Measurements from ENCODE around the gene ALOXE3.

ALOXE3 gene

GRCh38 chr17:8072341-8072728 is 46.0 kb downstream of the ALOXE3 start:
- no peak for DNase-seq (ENCODE audit: low read depth, low spot score)

GRCh38 chr17:8071496-8071895 is 46.8 kb downstream of the ALOXE3 start:
- no peak for DNase-seq (ENCODE audit: low read depth, low spot score)

- DNase-seq (ENCODE audit: low read depth, low spot score): no peak
Observed at GRCh38 chr17:8069587-8069860, 48.8 kb downstream of the ALOXE3 start.

GRCh38 chr17:8068736-8069586 is 49.4 kb downstream of the ALOXE3 start:
- DNase-seq (ENCODE audit: low read depth, low spot score): no peak

GRCh38 chr17:8067806-8068205 is 50.5 kb downstream of the ALOXE3 start:
- no peak for DNase-seq (ENCODE audit: low read depth, low spot score)

GRCh38 chr17:8066841-8067775 is 51.2 kb downstream of the ALOXE3 start:
- DNase-seq (ENCODE audit: low read depth, low spot score): peak; percentile 31

- no peak for DNase-seq (ENCODE audit: low read depth, low spot score)
Observed at GRCh38 chr17:8064561-8065019, 53.7 kb downstream of the ALOXE3 start.

- DNase-seq (ENCODE audit: low read depth, low spot score): no peak
Observed at GRCh38 chr17:8063761-8064534, 54.4 kb downstream of the ALOXE3 start.

- peak; percentile 44 for DNase-seq (ENCODE audit: low read depth, low spot score)
Observed at GRCh38 chr17:8062807-8063483, 55.4 kb downstream of the ALOXE3 start.

- DNase-seq (ENCODE audit: low read depth, low spot score): no peak
Observed at GRCh38 chr17:8062435-8062806, 55.9 kb downstream of the ALOXE3 start.

GRCh38 chr17:8061851-8062250 is 56.5 kb downstream of the ALOXE3 start:
- peak; percentile 52 for DNase-seq (ENCODE audit: low read depth, low spot score)

- DNase-seq (ENCODE audit: low read depth, low spot score): peak; percentile 71
Observed at GRCh38 chr17:8060274-8060673, 58.0 kb downstream of the ALOXE3 start.

- DNase-seq (ENCODE audit: low read depth, low spot score): no peak
Observed at GRCh38 chr17:8059131-8059530, 59.2 kb downstream of the ALOXE3 start.

- peak; percentile 77 for DNase-seq (ENCODE audit: low read depth, low spot score)
Observed at GRCh38 chr17:8057691-8058114, 60.6 kb downstream of the ALOXE3 start.

GRCh38 chr17:8056976-8057625 is 61.2 kb downstream of the ALOXE3 start:
- DNase-seq (ENCODE audit: low read depth, low spot score): no peak

GRCh38 chr17:8056232-8056975 is 61.9 kb downstream of the ALOXE3 start:
- DNase-seq (ENCODE audit: low read depth, low spot score): peak; percentile 57

GRCh38 chr17:8055851-8056231 is 62.5 kb downstream of the ALOXE3 start:
- no peak for DNase-seq (ENCODE audit: low read depth, low spot score)

GRCh38 chr17:8053600-8053999 is 64.7 kb downstream of the ALOXE3 start:
- no peak for DNase-seq (ENCODE audit: low read depth, low spot score)

- no peak for DNase-seq (ENCODE audit: low read depth, low spot score)
Observed at GRCh38 chr17:8052256-8053252, 65.8 kb downstream of the ALOXE3 start.

Measured in ELF-1 (cell line).